Thyroid gland (tissue), 4 donors: ENCODE results near the gene LDLRAD3.

Experiments
- CTCF ChIP-seq, 6 experiments: fragments of 200-600 bp in 3 of 6; fragments of 450-650 bp in 3 of 6; sonication (generic) in 3 of 6; IDR thresholded peaks; one replicate each; pipeline ENCODE4 v1.5.1; 2016 to 2019; ENCODE audit warnings: antibody characterized with exemption in 6 of 6, mild to moderate bottlenecking in 2 of 6, inconsistent platforms in 1 of 6, moderate library complexity in 1 of 6
- POLR2A ChIP-seq, 2 donors: fragments of 450-650 bp; IDR thresholded peaks; one replicate each; pipeline ENCODE4 v1.6.1; 2017; ENCODE audit warnings: antibody characterized with exemption in 2 of 2, mild to moderate bottlenecking in 2 of 2, moderate library complexity in 1 of 2

DNA sequence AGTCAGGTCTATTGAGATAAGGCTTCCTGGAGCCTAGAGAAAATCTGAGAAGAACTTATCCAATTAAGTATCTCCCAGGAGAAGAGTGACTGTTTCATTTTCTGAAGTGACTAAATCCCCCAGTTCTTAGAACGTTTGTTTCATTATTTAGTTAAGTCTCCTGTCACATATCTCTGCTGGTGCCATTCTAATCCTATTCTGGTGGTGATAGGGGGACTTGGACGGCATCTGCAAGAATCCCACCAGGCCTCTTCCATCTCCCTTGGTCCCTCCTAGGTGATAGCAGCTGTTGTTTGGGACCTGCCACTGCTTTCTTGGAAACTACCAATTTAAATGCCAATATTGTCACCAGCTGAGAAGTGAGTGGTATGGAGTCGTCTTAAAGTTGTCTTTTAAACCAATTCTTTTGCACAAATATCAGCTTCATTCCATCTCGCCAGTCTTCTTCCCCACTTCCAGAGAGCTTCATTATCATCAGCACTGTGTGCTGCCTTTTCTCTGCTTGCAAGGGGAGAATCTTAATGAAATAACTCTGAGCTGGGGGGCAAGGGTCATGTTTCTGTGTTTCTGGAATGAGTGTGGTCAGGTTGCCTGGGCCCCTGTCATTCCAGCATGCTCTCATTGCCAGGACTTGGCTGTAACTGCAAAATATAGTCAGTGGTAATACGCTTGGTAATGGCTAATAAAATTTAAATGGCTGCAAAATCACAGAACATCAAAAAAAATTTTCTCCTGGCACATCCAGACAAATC is 104.8 kb downstream of the LDLRAD3 start:
- TF ChIP-seq CTCF (IDR thresholded peaks at IDR 0.05) (no peak), POLR2A (IDR thresholded peaks at IDR 0.05) (no peak)
